ENCODE results near the gene MSRB3. TPM values are rescaled to one million over a fixed set of nuclear protein-coding genes. Genes with fewer than 3 reads are reported as not detected.

The MSRB3 gene
- total RNA-seq, 4 donors from 2014 or later = 29.1 to 61.5 (median 50.4) TPM

- no peak for TF ChIP-seq CTCF (IDR thresholded peaks at IDR 0.05; ENCODE audit: low read depth)
Observed at GRCh38 chr12:65415826-65416225, 137.3 kb downstream of the MSRB3 start.

- TF ChIP-seq CTCF (IDR thresholded peaks at IDR 0.05; ENCODE audit: low read depth) = no peak
Observed at GRCh38 chr12:65419284-65420072, 141.0 kb downstream of the MSRB3 start.

GRCh38 chr12:65420941-65421340, 142.5 kb downstream of the MSRB3 start:
- TF ChIP-seq CTCF (IDR thresholded peaks at IDR 0.05; ENCODE audit: low read depth) = no peak

GRCh38 chr12:65427646-65428045, 149.2 kb downstream of the MSRB3 start:
- TF ChIP-seq CTCF (IDR thresholded peaks at IDR 0.05; ENCODE audit: low read depth) = no peak

- TF ChIP-seq CTCF (IDR thresholded peaks at IDR 0.05; ENCODE audit: low read depth) = no peak
Observed at GRCh38 chr12:65430006-65430405, 151.5 kb downstream of the MSRB3 start.

GRCh38 chr12:65430571-65431306, 152.3 kb downstream of the MSRB3 start:
- no peak for TF ChIP-seq CTCF (IDR thresholded peaks at IDR 0.05; ENCODE audit: low read depth)

- TF ChIP-seq CTCF (IDR thresholded peaks at IDR 0.05; ENCODE audit: low read depth) = no peak
Observed at GRCh38 chr12:65432114-65432513, 153.6 kb downstream of the MSRB3 start.
